ENCODE measurements around the gene LRCH1.

DNA sequence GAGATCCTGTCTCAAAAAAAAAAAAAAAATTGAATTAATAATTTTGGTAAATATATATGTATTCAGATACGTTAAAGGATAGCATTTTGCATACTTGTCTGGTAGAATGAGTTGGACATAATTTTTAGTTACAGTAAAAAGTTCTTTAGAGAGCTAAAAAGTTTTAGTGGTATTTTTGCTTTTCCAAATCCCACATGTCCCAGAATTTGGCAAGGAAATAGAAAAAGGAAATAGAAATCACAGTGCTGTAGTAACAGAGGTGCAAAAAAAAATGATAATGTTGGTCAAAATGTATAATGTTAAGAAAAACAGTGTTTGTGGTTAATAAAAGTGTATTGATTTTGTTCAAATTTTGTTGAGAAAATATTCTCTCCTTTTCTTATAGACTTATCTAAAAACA lies 96.8 kb downstream of the LRCH1 start:
- TF ChIP-seq, protein P1, sequence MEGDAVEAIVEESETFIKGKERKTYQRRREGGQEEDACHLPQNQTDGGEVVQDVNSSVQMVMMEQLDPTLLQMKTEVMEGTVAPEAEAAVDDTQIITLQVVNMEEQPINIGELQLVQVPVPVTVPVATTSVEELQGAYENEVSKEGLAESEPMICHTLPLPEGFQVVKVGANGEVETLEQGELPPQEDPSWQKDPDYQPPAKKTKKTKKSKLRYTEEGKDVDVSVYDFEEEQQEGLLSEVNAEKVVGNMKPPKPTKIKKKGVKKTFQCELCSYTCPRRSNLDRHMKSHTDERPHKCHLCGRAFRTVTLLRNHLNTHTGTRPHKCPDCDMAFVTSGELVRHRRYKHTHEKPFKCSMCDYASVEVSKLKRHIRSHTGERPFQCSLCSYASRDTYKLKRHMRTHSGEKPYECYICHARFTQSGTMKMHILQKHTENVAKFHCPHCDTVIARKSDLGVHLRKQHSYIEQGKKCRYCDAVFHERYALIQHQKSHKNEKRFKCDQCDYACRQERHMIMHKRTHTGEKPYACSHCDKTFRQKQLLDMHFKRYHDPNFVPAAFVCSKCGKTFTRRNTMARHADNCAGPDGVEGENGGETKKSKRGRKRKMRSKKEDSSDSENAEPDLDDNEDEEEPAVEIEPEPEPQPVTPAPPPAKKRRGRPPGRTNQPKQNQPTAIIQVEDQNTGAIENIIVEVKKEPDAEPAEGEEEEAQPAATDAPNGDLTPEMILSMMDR (IDR thresholded peaks at IDR 0.05; ENCODE audit: low read depth, low read length, missing input control) = no peak
- no peak for TF ChIP-seq TAF1 (conservative IDR thresholded peaks at IDR 0.05)
- TF ChIP-seq, protein P2, sequence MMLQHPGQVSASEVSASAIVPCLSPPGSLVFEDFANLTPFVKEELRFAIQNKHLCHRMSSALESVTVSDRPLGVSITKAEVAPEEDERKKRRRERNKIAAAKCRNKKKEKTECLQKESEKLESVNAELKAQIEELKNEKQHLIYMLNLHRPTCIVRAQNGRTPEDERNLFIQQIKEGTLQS (IDR thresholded peaks at IDR 0.05) = no peak
- TF ChIP-seq, protein P3, sequence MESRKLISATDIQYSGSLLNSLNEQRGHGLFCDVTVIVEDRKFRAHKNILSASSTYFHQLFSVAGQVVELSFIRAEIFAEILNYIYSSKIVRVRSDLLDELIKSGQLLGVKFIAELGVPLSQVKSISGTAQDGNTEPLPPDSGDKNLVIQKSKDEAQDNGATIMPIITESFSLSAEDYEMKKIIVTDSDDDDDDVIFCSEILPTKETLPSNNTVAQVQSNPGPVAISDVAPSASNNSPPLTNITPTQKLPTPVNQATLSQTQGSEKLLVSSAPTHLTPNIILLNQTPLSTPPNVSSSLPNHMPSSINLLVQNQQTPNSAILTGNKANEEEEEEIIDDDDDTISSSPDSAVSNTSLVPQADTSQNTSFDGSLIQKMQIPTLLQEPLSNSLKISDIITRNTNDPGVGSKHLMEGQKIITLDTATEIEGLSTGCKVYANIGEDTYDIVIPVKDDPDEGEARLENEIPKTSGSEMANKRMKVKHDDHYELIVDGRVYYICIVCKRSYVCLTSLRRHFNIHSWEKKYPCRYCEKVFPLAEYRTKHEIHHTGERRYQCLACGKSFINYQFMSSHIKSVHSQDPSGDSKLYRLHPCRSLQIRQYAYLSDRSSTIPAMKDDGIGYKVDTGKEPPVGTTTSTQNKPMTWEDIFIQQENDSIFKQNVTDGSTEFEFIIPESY (IDR thresholded peaks at IDR 0.05) = no peak
- TF ChIP-seq RXRA (IDR thresholded peaks at IDR 0.05) = no peak
